NCI-H1694 treated with DMSO at 0.1 percent for 48 hours (cell line): ENCODE measurements around the gene RNASEH2A.
"Not testable (repeated sequence)": the region's sequence is repeated elsewhere in the genome, so short reads cannot be mapped to it uniquely, and the experiment has no call there.

Experiments used
- DNase-seq: peaks from one replicate; lab custom pipeline; 2025; lab: John Stamatoyannopoulos, UW

The RNASEH2A gene

DNA sequence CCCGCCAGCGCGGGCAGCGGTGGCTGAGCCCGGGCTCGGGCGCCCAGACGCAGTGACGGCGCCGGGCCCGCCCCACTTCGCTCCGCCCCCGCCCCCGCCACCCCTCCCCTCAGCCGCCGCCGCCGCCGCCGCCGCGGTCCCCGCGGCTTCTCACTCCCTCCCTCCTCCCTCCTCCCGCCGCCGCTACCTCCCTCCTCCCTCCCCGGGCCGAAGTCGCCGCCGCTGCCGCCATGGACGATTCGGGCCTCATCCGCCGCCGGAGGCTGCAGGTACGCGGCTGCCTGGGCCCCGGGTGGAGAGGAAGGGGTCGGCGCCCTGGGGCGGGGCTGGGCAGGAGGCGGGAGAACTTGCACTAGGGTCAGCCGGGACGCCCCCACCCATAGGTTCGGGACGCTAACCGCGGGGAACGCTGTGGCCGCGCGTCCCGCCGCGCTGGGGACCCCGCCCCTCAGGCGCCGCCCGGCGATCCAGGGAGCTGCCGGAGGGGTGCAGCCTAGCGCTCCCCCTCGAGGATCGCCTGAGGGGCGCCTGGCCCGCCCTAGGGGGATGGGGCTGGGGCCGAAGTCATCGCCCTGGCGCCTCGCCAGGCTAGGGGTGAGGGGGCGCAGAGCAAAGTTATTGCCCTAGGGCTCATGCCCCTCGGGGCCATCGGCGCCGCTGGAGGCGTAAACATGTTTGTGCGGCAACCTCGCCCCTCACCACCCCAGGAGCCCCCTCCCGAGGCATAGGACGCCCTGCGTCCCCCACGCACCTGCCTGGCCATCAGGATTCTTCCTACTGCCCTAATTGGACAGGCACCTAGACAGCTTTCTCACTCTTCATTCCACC, 27.6 kb downstream of the RNASEH2A start:
- DNase-seq, result no peak

DNA sequence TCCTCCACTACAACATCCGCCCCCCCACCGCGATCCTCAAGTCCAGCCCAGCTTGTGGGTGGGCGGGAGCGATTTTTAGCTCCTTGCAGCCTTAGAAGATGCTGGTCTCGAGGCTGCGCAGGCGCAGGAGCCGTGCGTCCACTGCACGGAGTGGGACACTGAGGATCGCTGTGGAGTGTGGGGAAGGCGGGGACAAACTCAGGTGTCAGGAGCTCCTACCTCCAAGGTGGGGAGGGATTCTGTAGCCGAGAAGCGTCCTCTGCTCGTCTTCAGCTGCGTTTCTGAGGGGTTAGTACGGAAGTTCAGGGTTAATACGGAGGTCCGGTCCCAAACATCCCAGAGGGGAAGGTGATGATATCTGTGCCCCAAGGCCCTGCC, 28.2 kb downstream of the RNASEH2A start, which contains the start of gene RTBDN:
TSS of gene RTBDN (minus strand) at position 14 of the 378 bp plus-strand sequence. CDS start 4,600 bp downstream, outside the sequence.
- no peak for DNase-seq

DNA sequence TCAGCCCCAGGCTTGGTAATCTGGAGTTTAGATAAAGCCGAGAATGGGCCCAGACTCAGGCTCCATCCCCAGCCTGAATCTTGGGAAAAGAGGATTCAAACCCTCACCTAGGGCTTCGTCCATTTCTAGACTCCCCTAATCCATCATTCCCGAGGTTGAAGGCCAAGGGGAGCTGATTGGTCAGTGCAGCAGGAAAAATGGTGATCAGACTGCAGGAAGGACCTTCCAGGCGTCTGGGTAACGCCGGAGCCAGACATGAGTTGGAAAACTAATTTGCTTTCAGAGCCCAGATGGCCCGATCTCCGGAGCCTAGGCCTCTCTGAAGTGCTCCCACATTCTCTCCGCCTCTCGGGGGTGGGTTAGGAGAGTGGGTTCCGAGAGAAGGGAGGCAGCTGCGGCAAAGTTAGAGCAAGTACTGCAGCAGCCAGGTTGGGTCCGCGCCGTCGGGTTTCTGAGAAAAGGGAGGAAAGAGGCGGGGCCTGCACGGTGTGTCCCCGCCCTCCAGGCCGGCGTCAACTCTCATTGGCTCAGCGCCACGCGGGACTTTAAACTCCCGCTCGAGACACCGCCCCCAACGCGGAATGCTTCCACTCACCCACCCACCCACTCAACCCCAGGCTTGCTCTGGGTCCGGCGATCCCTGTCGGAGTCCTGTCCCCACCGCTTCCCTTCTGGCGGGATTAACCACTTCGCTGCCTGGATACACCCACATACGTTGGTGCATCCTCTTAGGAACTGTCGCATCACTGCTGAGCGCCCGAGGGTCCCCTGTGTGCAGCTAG, 28.8 kb downstream of the RNASEH2A start:
- no peak for DNase-seq

DNA sequence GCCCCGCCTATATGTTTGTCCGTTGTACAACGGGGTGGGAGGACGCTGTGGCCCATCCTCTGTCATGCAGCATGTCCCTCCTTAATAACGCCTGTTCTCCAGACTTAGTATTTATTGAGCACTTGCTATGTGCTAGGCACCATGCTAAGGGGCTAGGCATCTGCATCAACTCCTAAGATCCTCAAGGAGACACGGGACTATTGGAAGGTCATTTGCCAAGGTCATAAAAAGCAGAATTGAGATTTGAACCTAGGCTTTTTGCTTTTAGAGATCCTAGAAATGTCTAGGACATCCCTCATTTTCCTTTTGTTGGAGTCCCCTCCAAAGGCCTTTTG, 30.1 kb downstream of the RNASEH2A start:
- no peak for DNase-seq

DNA sequence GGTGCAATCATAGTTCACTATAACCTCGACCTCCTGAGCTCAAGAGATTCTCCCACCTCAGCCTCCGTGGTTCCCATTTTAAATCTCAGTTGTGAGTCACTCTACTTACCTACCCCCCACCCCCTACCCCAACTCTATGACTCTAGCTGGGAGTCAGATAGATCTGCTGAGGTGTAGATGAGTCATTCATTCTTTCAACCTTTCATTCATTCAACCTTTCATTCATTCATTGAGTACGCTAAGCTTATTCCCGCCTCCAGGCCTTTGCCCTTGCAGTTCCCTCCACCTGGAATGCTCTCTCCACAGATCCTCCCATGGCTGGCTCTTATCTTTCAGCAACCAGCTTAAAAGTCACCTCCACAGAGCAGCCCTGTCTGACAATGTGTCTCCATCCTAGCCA, 30.8 kb downstream of the RNASEH2A start:
- DNase-seq, result no peak

DNA sequence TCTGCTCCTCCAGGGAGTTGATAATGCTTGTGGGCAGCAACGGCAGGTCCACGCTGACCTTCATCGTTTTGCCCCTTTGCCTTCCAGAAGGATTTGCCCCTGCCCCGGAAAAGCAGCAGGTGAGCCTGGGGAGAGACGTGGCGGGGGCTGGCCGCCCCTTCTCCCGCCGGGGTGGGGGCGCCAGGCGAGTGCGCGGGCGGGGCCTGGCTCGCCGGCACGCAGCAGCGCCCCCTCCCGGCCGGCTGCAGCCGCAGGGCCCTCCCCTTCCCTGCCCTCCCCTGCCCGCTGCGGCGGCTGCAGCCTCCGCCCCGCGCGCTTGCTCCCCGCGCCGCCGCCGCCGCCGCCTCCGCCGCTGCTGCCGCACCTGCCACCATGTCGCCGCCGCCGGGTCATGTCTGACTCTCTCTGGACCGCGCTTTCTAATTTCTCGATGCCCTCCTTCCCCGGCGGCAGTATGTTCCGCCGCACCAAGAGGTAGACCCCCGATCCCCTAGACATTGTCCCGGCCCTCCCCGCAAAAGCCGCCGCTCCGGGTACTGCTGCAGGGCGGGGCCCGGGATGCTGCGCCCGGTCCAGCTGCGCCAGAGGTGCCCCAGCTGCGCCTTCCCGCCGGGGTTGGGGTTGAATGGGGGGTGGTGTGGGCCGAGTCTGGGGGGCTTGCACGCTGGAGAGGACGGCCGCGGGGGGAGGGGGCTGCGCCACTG, 31.9 kb downstream of the RNASEH2A start, which contains the start of gene MAST1:
TSS of gene MAST1 (plus strand) at position 334 of the 704 bp plus-strand sequence. CDS start at position 392, 58 bp downstream.
- DNase-seq, result peak; percentile 5

DNA sequence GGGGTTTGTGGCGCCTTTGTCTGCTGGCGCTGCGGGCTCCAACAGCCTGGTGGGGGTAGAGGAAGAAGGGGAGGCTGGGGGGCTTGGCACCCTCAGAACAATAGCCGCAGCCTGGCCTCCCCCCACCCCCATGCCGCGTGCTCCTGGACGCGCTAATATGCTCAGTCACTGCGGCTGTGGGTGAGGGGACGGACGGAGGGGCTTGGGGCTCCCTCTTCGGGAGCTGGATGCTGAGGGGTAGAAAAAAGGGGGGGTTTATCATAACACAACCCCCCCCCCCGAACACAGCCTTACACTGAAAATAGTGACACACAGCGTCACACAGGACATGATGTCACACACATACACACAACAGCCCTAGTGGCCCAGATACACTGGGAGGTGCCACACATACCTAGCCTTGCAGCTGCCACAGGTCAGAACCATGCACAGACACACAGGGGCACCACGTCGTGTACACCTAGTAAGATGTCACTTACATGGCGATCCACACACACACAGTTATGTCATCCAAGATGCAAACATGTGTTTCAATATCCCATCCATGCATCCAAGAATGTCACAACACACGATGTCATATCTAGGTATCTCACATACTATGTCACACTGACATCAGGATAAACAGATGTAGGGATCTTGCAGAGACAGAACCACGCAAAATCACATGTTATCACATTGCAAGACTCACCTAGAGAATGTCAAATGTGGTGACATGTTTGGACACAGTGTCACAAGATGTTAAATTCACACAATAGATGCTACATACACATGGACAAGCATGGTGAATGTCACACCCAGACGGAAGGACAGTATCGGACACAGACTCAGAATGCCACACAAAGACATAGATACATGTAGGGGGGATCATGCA, 32.7 kb downstream of the RNASEH2A start:
- DNase-seq, result peak; percentile 15

DNA sequence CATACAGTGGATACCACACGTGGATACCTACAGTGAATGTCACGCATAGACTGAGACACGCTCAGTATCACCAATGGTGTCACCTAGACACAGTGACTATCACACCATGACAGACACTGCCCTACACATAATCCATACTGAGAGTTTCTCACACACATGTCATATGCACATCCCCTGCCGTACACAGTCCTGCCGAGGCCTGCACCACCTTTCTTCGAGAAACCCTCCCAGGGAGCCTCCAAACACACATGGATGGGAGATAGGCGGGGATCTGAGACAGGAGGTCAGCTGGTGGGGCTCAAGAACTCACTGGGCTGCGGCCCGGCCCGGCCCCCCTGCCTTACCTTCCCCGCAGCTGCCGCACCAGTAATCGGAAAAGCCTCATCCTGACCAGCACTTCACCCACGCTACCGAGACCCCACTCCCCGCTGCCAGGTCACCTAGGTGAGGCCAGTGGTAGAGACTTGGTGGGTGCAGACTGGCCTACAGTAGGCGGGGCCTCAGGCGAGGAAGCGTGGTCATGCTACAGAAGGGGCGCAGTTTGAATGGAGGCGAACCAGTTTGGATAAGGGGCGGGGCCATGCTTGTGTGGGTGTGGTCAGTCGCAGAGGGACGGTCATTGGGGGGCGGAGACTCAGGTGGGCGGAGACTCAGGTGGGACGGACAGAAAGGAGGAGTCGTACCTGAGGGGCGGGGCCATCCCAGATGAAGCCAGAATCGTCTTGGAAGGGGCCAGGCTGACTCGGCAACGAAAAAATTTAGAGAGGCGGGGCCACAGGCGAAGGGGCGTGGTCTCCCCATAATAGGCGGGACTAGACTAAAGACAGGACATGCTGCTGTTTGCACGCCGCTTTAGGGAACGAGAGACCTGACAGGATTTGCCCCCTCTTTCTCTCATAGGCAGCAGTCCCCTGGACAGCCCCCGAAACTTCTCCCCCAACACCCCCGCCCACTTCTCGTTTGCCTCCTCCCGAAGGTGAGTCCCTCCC, 34.0 kb downstream of the RNASEH2A start:
- DNase-seq, result no peak

DNA sequence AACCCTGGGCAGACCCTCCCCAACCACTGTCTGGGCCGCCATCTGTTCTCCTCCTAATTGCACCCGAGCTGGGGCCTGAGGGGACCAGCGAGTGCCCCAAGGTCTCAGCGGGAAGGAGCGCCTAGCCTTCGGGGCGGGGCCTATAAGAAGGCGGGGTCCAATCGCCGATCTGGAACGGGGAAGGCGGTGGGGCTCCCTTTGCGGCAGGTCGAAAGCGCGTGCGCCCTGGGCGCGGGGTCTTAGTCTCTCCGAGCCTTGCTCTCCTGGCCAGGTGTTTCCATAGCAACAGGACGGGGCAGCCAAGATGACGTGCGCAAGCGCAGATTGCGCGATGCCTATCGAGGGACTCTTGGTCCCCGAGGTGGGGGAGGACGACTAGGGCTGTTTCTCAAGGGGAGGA, 34.7 kb downstream of the RNASEH2A start:
- DNase-seq, result no peak

DNA sequence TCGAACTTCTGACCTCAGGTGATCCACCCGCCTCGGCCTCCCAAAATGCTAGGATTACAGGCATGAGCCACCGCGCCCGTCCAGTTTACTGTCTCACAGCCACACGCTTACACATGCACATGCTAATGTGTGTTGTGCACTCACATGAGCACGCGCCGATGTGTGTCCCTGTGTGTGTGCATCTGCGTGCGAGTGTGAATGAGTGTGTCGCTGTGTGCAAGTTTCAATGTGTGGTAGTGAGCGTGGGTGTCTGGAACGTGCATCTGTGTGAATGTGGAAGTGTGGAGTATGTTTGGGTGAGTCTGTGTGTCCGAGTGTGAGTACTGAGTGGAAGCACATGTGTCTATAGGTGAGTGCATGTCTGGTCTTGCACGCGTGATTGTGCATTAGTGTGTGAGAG, 36.1 kb downstream of the RNASEH2A start:
- DNase-seq, result no peak

DNA sequence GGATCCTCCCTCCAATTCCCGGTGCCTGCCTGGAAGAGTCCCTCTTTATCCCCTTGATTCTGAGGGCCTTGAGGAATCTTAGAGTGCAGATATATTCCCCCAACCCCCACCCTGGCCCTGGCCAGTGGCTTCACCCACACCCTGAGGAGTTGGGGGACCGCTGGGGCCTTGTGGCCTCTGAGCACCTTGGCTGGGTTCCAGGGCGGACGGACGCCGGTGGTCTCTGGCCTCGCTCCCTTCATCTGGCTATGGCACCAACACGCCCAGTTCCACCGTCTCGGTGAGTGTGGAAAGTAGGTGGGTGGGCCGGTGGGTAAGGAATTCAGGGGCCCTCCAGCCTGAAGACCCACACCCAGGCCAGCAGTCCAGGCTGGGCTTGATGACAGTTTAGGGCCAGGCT, 36.9 kb downstream of the RNASEH2A start:
- DNase-seq, result no peak

DNA sequence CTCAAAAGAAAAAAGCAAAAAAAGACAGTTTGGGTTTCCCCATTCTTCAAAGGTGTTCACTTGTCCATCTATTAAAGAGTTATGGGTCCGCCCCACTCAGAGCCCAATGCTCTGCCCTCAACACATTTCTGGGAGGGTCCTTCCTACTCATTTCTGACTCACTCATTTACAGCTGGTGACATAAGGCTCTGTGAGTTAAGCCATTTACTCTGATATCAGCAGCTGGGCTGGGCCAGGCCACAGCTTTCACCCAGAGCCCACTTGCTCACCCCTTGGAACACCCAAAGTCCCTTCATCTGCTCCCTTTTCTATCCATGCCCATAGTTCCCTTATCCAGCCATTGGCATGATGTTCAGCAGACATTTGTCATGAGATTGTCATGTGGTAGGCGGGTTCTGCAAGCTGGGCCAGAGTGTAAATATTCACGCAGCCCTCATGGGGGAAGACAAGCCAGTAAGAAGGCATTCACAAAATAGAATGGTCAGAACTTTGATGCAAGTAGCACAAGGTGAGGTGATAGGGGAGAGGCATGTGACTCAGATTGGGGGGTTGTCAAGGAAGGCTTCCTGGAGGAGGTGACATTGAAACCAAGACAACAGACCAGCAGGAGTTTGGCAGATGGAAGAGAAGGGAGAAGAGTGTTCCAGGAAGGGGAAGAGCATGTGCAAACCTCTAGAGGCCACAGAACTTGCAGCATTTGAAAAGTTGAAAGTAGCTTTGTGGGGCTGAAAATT, 37.8 kb downstream of the RNASEH2A start:
- DNase-seq, result no peak

DNA sequence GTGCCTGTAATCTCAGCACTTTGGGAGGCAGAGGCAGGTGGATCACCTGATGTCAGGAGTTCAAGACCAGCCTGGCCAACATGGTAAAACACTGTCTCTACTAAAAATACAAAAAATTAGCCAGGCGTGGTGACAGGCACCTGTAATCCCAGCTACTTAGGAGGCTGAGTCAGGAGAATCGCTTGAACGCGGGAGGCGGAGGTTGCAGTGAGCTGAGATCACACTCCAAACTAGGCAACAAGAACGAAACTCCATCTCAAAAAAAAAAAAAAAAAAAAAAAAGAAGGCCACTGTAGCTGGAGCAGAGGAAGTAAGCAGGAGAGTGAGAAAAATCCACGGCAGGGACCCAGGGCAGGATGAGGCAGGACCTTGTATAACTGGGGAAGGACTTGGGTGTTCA, 40.2 kb downstream of the RNASEH2A start:
- DNase-seq, result not testable (repeated sequence)

DNA sequence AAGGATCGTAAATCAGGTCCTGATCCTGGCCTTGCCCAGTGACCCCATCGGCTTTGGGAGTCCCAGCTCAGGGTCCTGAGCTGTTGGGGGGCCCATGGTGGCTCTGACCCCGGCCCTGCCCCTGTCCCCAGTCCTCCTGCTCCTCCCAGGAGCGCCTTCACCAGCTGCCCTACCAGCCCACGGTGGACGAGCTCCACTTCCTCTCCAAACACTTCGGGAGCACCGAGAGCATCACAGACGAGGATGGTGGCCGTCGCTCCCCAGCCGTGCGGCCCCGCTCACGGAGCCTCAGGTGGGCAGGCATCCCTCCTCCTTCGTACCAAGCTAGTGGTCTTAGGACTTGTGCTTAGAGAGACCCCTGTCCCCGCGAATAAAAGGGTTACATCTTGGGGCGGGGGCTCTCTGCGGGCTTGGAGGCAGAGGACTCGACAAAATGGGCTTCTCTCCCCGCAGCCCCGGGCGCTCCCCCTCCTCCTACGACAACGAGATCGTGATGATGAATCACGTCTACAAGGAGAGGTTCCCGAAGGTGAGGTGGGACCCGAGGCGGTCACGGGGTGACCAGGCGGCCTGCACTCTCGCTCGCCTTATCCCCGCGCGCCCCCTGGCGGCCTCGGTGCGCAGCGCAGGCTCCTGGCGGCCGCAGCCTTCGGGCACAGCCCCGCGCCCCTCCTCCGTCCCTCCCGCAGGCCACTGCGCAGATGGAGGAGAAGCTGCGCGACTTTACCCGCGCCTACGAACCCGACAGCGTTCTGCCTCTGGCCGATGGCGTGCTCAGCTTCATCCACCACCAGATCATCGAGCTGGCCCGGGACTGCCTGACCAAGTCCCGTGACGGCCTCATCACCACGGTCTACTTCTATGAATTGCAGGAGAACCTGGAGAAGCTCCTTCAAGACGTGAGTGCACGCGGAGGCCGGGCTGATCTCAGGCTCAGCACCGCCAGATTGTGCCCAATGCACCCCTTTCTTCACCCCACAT, 41.1 kb downstream of the RNASEH2A start:
- DNase-seq, result peak; percentile 28

DNA sequence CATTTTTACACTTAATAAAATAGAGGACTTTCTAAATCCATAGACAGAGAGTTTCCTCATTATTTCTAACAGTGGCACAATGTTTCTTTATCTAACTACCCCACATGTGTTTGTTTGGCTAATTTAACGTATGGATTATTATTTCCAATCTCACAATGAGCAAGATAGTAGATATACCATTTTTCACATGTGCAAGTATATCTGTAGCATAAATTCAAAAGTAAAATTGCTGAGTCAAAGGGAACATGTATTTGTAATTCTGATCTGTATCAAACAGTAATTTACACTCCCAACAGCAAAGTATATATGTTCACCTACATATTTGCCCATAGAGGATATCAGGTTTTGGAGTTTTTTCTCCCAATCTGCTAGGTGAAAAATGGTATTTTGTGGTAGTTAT, 50.3 kb downstream of the RNASEH2A start:
- no peak for DNase-seq

DNA sequence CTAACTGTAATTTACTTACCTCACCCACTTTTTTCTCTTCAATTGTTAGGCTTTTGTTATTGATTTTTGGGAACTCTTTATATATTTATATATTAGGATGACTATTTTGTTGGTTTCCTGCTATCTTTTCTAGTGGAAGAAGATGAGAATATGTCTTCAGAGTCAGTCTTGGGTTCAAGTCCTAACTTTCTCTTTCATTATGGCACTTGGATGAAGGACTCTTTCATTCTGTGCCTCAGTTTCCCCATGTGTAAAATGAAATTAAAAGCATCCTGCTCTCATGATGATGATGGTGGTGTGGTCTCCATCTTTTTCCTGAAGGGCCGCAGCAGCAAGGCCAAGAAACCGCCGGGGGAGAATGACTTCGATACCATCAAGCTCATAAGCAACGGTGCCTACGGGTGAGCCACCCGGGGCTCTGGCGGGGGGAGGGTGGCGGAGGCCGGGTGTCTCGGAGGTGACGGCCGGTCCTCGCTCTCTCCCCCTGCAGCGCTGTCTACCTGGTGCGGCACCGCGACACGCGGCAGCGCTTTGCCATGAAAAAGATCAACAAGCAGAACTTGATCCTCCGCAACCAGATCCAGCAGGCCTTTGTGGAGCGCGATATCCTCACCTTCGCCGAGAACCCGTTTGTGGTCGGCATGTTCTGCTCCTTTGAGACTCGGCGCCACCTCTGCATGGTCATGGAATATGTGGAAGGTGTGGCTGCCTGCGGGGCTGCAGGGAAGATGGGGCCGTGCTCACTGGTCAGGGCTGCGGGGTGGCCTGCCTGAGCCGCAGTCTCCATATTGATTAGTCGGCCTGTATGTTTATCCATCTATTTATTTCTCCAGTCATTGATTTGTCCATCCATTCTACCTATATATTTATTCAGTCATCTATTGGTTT, 51.9 kb downstream of the RNASEH2A start:
- no peak for DNase-seq

DNA sequence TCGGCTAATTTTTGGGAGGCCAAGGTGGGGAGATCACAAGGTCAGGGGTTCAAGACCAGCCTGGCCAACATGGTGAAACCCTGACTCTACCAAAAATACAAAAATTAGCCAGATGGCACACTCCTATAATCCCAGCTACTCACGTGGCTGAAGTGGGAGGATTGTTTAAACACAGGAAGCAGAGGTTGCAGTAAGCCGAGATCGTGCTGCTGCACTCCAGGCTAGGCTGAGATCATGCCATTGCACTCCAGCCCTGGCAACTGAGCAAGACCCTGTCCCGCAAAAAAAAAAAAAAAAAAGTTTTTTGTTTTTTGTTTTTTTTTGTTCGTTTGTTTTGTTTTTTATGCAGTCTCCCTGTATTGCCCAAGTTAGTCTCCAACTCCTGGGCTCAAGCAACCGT, 53.2 kb downstream of the RNASEH2A start:
- DNase-seq, result no peak
